ENCODE measurements around the gene PUS1.
"Not testable (repeated sequence)": the region's sequence is repeated elsewhere in the genome, so short reads cannot be mapped to it uniquely, and the experiment has no call there.

The PUS1 gene

DNA sequence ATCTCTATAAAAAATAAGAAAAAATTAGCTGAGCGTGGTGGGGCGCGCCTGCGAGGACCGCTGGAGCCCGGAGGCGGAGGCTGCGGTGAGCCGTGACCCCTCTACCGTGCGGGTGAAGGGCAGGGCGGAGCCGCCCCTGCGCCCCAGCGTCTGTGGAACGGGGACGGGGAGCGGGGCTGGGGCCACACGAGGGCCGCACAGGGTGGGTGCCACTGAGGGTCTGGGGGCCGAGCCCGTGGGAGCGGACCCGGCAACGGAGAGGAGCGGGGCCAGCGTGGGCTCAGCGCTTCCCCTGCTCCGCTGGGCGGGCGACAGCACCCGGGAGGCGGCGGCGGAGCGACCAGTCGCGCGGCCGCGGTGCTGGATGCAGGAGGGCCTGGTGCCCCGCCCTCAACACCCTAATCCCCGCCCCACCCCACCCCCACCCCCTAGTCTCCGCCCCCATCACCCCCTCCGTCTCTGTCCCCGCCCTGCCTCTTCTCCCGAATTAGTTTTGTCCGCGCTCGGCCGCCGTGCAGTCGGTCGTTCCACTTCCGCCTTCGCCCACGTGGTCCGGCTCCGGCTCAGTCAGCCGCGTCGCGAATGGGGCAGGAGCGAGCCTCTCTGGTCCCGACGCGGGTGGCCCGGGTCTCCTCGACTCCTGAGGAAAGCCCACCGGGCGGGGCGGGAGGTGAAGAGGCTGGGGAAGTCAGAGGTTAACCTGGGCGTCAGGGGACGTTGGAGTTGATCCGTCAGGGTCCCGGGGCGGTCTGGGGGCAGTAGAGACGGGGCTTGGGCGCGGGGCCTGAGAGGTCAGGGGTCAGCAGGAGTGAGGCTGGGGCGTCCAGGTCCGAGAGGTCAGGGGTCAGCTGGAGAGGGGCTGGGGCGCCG, at the start of gene PUS1:
Gene PUS1, plus strand, starts transcription at position 566 of the 870 bp plus-strand sequence. CDS start 447 bp downstream, outside the sequence.
- DNase-seq (ENCODE audit: low read depth in 3 of 3): peak; percentile 83 to 90 (median 89)

GRCh38 chr12:131882804-131883520, 46.1 kb upstream of the PUS1 start:
- DNase-seq (ENCODE audit: low read depth in 3 of 3): no peak

DNA sequence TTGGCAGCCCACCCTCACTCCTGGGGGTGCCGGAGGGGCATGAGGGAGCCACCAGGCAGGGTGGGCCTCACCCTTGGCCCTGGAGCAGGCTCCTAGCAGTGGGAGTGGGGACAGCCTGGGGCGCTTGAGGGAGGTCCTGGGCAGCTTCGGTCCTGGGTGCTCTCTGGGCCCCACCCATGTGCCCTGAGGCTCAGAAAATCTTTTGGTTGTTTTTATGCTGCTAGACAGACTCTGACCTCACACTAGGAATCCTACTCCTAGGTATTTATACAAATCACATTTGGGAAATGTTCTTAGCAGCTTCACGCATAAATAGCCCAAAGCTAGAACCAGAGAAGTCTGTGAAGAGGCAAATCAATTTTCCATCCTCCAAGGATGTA, 45.6 kb upstream of the PUS1 start:
- no peak for DNase-seq (ENCODE audit: low read depth in 3 of 3)

GRCh38 chr12:131885076-131885475, 44.0 kb upstream of the PUS1 start:
- DNase-seq (ENCODE audit: low read depth in 3 of 3): not testable (repeated sequence)

DNA sequence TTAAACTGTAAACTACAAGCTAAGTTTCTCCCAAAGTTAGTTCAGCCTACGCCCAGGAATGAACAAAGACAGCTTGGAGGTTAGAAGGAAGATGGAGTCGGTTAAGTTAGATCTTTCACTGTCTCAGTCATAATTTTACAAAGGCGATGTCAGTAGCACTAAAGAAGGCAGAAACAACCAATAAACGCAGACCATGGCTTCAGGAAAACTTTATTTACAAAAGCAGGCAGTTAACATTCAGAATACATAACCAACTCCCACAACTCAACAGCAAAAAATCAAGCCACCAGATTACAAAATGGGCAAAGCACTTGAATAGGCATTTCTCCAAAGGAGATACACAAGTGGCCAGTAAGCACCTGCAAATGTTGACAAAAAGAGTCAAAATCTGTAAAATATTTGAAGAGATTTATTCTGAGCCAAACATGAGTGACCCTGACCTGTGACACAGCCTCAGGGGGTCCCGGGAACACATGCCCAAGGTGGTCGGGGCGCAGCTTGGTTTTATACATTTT, 43.5 kb upstream of the PUS1 start:
- DNase-seq (ENCODE audit: low read depth in 3 of 3): no peak

- not testable (repeated sequence) for DNase-seq (ENCODE audit: low read depth in 3 of 3)
Observed at GRCh38 chr12:131891722-131892121, 37.4 kb upstream of the PUS1 start.

DNA sequence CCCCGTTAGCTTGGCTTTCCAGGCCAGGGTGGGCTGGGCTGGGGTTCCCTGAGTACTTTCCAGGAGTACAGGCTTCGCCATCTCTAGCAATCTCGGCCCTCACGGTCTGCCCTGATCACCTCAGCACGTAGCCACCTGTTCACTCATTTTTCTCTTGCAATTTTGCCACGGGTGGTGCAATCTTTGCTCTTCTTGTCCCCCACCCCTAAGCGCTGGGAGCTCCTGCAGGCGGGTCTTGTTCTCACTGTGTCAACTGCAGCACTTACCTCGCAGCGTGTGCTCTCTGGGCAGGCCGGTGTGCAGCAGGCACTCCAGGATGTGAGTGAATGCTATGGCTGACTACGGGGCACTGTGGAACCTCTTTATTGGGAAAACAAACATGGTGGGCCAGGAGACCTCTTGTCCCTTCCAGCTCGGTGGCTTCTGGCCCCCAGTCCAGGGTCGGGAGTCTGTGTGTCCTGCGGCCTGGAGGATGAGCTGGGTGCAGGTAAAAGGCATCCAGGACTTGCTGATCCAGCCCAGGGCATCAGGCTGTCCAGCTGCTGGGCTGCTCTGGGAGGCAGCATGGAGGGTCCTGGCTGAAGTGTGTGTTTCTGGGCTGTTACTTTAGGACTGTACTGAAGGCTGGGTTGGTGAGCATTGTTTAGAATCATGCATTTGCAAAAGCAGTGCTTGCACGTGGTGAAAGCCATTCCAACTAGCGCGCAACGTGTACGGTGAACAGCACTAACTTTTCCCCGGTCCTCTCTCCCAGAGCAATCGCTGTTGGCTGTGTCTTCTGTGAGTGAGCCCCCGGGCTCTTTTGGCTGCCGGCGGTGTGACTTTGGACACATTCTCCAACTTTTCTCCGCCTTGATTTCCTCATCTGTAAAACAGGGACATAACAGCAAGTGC, 36.1 kb upstream of the PUS1 start:
- DNase-seq (ENCODE audit: low read depth in 3 of 3): no peak

- DNase-seq (ENCODE audit: low read depth in 3 of 3): no peak
Observed at GRCh38 chr12:131893605-131894312, 35.3 kb upstream of the PUS1 start.

DNA sequence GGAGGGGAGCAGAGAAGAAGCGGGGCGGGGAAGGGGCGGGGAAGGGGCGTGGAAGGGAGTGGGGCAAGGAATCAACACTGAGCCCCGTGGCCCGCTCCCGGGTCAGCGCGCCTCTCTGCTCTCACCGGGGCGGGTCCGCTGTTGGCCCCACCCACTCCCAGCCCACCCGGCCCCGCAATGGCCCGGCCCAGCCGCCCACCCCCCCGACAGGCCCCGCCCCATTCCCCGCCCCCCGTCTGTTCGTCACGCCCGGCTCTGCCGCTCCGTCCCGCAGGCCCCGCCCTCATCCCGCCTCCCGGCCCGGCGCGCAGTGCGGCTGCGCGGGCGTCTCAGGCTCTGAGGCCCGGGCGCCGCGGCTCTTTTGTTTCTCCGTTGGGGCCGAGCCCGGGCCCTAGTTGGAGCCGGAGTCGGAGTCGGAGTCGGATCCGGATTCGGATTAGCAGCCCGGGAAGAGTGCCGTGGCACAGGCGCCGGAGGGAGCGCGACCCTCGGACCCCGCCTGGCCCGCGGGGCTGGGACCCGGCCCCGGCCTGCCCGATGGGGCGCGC, 34.7 kb upstream of the PUS1 start, which contains the start of gene ULK1:
Gene ULK1, plus strand, starts transcription at position 310 of the 548 bp plus-strand sequence. CDS start 380 bp downstream, outside the sequence.
- DNase-seq (ENCODE audit: low read depth in 3 of 3): peak; percentile 86 to 95 (median 89)

DNA sequence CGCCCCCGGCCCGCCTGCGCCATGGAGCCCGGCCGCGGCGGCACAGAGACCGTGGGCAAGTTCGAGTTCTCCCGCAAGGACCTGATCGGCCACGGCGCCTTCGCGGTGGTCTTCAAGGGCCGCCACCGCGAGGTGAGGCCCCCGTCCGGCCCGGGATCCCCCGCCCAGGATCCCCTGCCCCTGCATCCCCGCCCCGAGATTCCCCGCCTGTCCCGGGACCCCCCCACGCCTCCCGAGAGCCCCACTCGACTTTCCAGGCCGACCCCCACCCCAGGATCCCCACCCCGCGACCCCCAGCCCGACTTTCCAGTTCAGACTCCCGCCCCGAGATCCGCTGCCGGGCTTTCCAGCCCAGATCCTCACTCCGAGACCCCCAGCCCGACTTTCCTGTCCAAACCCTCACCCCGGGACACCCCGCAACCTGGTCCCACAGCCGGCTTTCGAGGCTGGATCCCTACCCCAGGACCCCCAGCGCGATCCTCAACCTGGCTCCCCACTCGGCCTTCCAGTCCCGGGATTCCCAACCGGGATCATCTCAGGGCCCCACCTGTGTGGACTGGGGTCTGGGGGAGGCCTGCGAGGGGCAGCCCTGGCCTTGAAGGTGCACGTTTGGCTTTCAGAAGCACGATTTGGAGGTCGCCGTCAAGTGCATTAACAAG, 34.0 kb upstream of the PUS1 start:
- DNase-seq (ENCODE audit: low read depth in 3 of 3): no peak

GRCh38 chr12:131895640-131896079, 33.4 kb upstream of the PUS1 start:
- DNase-seq (ENCODE audit: low read depth in 3 of 3): peak in 2 of 3 experiments; percentile 6 to 14

GRCh38 chr12:131896080-131896810, 32.8 kb upstream of the PUS1 start:
- peak; percentile 28 to 55 (median 38) for DNase-seq (ENCODE audit: low read depth in 3 of 3)

DNA sequence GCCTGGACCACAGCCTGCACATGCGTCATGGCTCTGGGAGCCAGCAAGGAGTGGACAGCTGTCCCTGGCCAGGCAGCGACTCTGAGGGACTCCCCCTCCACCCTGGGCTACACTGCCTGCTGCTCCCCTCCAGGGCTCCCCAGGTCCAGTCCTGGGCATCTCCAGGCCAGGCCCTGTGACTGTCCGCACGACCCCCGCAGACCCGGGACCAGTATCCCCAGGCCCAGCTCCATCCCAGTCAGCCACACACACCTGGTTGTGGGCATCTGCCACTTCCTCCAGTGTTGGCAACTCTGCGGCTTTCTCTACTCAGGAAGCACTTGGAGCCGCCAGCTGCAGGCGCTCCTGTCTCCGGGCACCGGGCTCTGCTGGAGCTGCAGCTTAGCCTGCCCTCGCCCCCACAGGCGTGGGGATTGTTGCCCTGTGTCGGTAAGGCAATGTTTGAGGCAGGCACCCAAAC, 32.2 kb upstream of the PUS1 start:
- DNase-seq (ENCODE audit: low read depth in 3 of 3): no peak

GRCh38 chr12:131897276-131897675, 31.8 kb upstream of the PUS1 start:
- no peak for DNase-seq (ENCODE audit: low read depth in 3 of 3)

DNA sequence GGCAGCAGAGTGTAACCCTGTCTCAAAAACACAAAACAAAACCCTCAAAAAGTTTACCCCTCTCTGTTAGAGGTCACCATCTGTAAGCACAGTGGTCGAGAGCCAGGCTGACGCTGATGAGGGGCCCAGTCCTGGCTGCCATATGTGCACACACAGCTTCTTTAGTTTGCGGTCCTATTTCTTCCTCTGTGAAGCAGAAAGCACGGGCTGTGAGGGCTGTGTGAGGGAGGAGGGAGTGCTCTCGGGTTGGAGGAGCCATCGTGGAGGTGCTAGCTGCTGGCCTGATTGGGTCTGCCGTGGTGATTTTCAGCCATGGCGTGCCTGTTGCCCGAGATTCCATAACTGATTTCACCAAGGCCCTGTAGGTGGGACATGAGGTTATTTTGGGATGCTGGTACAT, 31.2 kb upstream of the PUS1 start:
- no peak for DNase-seq (ENCODE audit: low read depth in 3 of 3)

DNA sequence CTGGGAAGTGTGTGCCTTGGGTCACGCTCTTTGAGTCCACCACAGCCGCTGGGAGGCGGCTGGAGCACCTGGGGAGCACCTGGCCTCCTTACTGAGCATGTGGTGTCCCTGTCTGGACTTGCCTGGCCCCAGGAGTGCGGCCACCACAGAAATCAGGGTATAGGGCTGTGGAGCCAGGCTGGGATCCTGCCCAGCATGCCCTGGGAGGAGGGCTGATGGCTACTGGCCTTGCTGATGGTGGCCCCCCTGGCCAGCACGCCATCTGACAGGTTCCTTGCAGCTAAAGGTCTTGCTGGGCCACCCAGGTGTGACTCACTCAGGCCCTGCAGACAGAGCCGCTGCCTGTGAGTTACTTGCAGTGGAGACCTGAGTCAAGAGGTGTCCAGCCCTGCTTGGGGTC, 28.7 kb upstream of the PUS1 start:
- no peak for DNase-seq (ENCODE audit: low read depth in 3 of 3)

GRCh38 chr12:131901431-131902331, 27.4 kb upstream of the PUS1 start:
- DNase-seq (ENCODE audit: low read depth in 3 of 3): no peak
